ENCODE results near the gene TAF3. TPM values are rescaled to one million over a fixed set of nuclear protein-coding genes. Genes with fewer than 3 reads are reported as not detected.

The TAF3 gene
- total RNA-seq, 1 experiment from 2014 or later = 5.5 TPM

- ChIA-PET POLR2A (no interaction called here), CTCF (no interaction called here)
- TF ChIP-seq, protein P1, sequence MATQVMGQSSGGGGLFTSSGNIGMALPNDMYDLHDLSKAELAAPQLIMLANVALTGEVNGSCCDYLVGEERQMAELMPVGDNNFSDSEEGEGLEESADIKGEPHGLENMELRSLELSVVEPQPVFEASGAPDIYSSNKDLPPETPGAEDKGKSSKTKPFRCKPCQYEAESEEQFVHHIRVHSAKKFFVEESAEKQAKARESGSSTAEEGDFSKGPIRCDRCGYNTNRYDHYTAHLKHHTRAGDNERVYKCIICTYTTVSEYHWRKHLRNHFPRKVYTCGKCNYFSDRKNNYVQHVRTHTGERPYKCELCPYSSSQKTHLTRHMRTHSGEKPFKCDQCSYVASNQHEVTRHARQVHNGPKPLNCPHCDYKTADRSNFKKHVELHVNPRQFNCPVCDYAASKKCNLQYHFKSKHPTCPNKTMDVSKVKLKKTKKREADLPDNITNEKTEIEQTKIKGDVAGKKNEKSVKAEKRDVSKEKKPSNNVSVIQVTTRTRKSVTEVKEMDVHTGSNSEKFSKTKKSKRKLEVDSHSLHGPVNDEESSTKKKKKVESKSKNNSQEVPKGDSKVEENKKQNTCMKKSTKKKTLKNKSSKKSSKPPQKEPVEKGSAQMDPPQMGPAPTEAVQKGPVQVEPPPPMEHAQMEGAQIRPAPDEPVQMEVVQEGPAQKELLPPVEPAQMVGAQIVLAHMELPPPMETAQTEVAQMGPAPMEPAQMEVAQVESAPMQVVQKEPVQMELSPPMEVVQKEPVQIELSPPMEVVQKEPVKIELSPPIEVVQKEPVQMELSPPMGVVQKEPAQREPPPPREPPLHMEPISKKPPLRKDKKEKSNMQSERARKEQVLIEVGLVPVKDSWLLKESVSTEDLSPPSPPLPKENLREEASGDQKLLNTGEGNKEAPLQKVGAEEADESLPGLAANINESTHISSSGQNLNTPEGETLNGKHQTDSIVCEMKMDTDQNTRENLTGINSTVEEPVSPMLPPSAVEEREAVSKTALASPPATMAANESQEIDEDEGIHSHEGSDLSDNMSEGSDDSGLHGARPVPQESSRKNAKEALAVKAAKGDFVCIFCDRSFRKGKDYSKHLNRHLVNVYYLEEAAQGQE (IDR thresholded peaks at IDR 0.05; ENCODE audit: insufficient read depth in 1 of 2, low read depth in 2 of 2, low read length in 1 of 2) = no peak
- TF ChIP-seq CTCF (IDR thresholded peaks at IDR 0.05) (no peak), TCF7L2 (IDR thresholded peaks at IDR 0.05; ENCODE audit: low read depth, low read length) (no peak), SIN3A (IDR thresholded peaks at IDR 0.05; ENCODE audit: borderline replicate concordance, insufficient read depth, low read depth, low read length) (no peak), POLR2AphosphoS5 (IDR thresholded peaks at IDR 0.05; ENCODE audit: low read depth, low read length) (no peak)
- Histone ChIP-seq H3K9me3 (ENCODE audit: control insufficient read depth, insufficient read depth, low read depth, low read length) (no peaks in the 10 kb centered on the region), H3K4me3 (ENCODE audit: low read depth in 2 of 2, low read length in 2 of 2) (no peak overlapping the region), H3K27ac (ENCODE audit: low read length) (no peak overlapping the region), H3K27me3 (ENCODE audit: control insufficient read depth, insufficient read depth, low read length) (no peaks in the 10 kb centered on the region), H3K4me1 (ENCODE audit: control insufficient read depth, insufficient read depth, low read length) (no peaks in the 10 kb centered on the region), H3K36me3 (ENCODE audit: control insufficient read depth, insufficient read depth, low read length) (no peaks in the 10 kb centered on the region)
- ATAC-seq = no peak
- in situ Hi-C loops (cut with HindIII; ENCODE audit: low pct_unique_long_range_greater_than_20kb, low sequenced_read_pairs) (no loop called here), intact Hi-C loops (cut with micrococcal nuclease; ENCODE audit: unreplicated experiment) (no loop called here)
- no TSS peak for BruUV-seq (replicated peaks)
- no peak for DNase-seq (ENCODE audit: low read depth, low spot score)
Measured at GRCh38 chr10:7984896-7985295, 166.6 kb downstream of the TAF3 start.

GRCh38 chr10:7986851-7987250, 168.5 kb downstream of the TAF3 start:
- DNase-seq (ENCODE audit: low read depth, low spot score) = no peak

DNA sequence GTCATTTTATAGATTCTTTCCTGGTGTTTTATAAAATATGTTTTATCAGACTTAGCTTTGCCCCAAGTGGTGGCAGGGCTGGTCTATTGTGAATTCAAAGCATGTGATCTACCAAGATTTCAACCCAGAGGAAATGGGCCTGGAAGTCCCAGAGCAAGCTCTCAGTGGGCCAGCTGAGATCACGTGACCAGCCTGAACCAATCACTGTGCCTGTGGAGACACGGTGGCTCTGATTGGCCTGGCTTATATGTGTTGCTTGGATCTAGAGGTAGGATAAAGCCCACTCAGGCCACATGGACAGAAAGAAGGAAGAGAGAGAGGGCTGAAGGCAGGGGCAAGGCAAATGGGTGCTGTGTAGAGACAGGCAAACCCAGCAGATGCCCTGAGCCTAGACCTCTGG, 170.7 kb downstream of the TAF3 start:
- ChIA-PET POLR2A (no interaction called here), CTCF (no interaction called here)
- ATAC-seq = no peak

More at GRCh38 chr10:7986851-7987250, 168.5 kb downstream of the TAF3 start:
- no peak overlapping the region for H3K4me3 ChIP-seq (ENCODE audit: low read depth in 2 of 2, low read length in 2 of 2)
- H3K36me3 ChIP-seq (ENCODE audit: control insufficient read depth, insufficient read depth, low read length) = no peaks in the 10 kb centered on the region
- ChIA-PET POLR2A (no interaction called here), CTCF (no interaction called here)
- no peak overlapping the region for H3K27ac ChIP-seq (ENCODE audit: low read length)
- intact Hi-C loops (cut with micrococcal nuclease; ENCODE audit: unreplicated experiment) (no loop called here), in situ Hi-C loops (cut with HindIII; ENCODE audit: low pct_unique_long_range_greater_than_20kb, low sequenced_read_pairs) (no loop called here)
- no peaks in the 10 kb centered on the region for H3K4me1 ChIP-seq (ENCODE audit: control insufficient read depth, insufficient read depth, low read length)
- H3K9me3 ChIP-seq (ENCODE audit: control insufficient read depth, insufficient read depth, low read depth, low read length) = no peaks in the 10 kb centered on the region
- ATAC-seq = no peak
- no peaks in the 10 kb centered on the region for H3K27me3 ChIP-seq (ENCODE audit: control insufficient read depth, insufficient read depth, low read length)
- TF ChIP-seq POLR2AphosphoS5 (IDR thresholded peaks at IDR 0.05; ENCODE audit: low read depth, low read length) = no peak
- BruUV-seq (replicated peaks) = no TSS peak

More for the DNA sequence above, 170.7 kb downstream of the TAF3 start:
- no peak for TF ChIP-seq TCF7L2 (IDR thresholded peaks at IDR 0.05; ENCODE audit: low read depth, low read length)
- no peak for TF ChIP-seq SIN3A (IDR thresholded peaks at IDR 0.05; ENCODE audit: borderline replicate concordance, insufficient read depth, low read depth, low read length)
- TF ChIP-seq, protein P1 (IDR thresholded peaks at IDR 0.05; ENCODE audit: insufficient read depth in 1 of 2, low read depth in 2 of 2, low read length in 1 of 2) = no peak
- no peak for TF ChIP-seq CTCF (IDR thresholded peaks at IDR 0.05)
- TF ChIP-seq POLR2AphosphoS5 (IDR thresholded peaks at IDR 0.05; ENCODE audit: low read depth, low read length) = no peak
- in situ Hi-C loops (cut with HindIII; ENCODE audit: low pct_unique_long_range_greater_than_20kb, low sequenced_read_pairs) = no loop called here
- H3K27ac ChIP-seq (ENCODE audit: low read length) = no peak overlapping the region
- H3K9me3 ChIP-seq (ENCODE audit: control insufficient read depth, insufficient read depth, low read depth, low read length) = no peaks in the 10 kb centered on the region
- H3K27me3 ChIP-seq (ENCODE audit: control insufficient read depth, insufficient read depth, low read length) = no peaks in the 10 kb centered on the region
- intact Hi-C loops (cut with micrococcal nuclease; ENCODE audit: unreplicated experiment) = no loop called here
- DNase-seq (ENCODE audit: low read depth, low spot score) = no peak
- no peak overlapping the region for H3K4me3 ChIP-seq (ENCODE audit: low read depth in 2 of 2, low read length in 2 of 2)
- BruUV-seq (replicated peaks) = no TSS peak
- no peaks in the 10 kb centered on the region for H3K4me1 ChIP-seq (ENCODE audit: control insufficient read depth, insufficient read depth, low read length)
- H3K36me3 ChIP-seq (ENCODE audit: control insufficient read depth, insufficient read depth, low read length) = no peaks in the 10 kb centered on the region

Measured in Panc1 (cell line).